Neural cell (in vitro differentiated cells): ENCODE measurements around the gene NHSL2. TPM values are rescaled to one million over a fixed set of nuclear protein-coding genes. Genes with fewer than 3 reads are reported as not detected.

Source experiments
- H2AFZ ChIP-seq: fragments of 200-600, 300-800 bp; sonication (generic), shearing (Covaris generic); 2 replicates; pipeline ENCODE4 v1.6.0; 2014; ENCODE audit warnings: low read depth, mild to moderate bottlenecking, antibody characterized with exemption, low read length, moderate library complexity
- H3F3A ChIP-seq: fragments of 200-600 bp; shearing (Covaris generic); 2 replicates; pipeline ENCODE4 v1.6.1; 2016; ENCODE audit warnings: mild to moderate bottlenecking, moderate library complexity, mixed read lengths, antibody characterized with exemption, low read length; ENCODE audit not compliant: insufficient read depth, poor library complexity, severe bottlenecking
- H3K27ac ChIP-seq: fragments of 200-600, 300-800 bp; sonication (generic), shearing (Covaris generic); 2 replicates; pipeline ENCODE4 v1.5.1; 2014; ENCODE audit warnings: mild to moderate bottlenecking, low read length, moderate library complexity
- H3K27me3 ChIP-seq: fragments of 300-800, 200-600 bp; sonication (generic), shearing (Covaris generic); 2 replicates; pipeline ENCODE4 v1.6.0; 2014; ENCODE audit warnings: mild to moderate bottlenecking, low read depth, low read length, moderate library complexity; ENCODE audit not compliant: insufficient read depth
- H3K36me3 ChIP-seq: fragments of 300-800, 200-600 bp; sonication (generic), shearing (Covaris generic); 2 replicates; pipeline ENCODE4 v1.5.1; 2014; ENCODE audit warnings: mild to moderate bottlenecking, antibody characterized with exemption, low read length, moderate library complexity; ENCODE audit not compliant: insufficient read depth
- H3K4me2 ChIP-seq: fragments of 300-800, 200-600 bp; sonication (generic), shearing (Covaris generic); 2 replicates; pipeline ENCODE4 v1.6.0; 2014; ENCODE audit warnings: mild to moderate bottlenecking, low read length
- H3K4me3 ChIP-seq: fragments of 300-800, 200-600 bp; sonication (generic), shearing (Covaris generic); 2 replicates; pipeline ENCODE4 v1.5.1; 2014; ENCODE audit warnings: mild to moderate bottlenecking, low read length, moderate library complexity
- H3K79me2 ChIP-seq: fragments of 200-600 bp; shearing (Covaris generic); replicated peaks from 2 replicates; pipeline ENCODE4 v1.6.0; 2014; ENCODE audit warnings: mild to moderate bottlenecking, low read length, moderate library complexity; ENCODE audit not compliant: insufficient read depth
- H3K9ac ChIP-seq: fragments of 300-800, 200-600 bp; sonication (generic), shearing (Covaris generic); 2 replicates; pipeline ENCODE4 v1.6.1; 2016; ENCODE audit warnings: mild to moderate bottlenecking, low read length, mixed read lengths
- H3K9me2 ChIP-seq: fragments of 200-600 bp; shearing (Covaris generic); 2 replicates; pipeline ENCODE4 v1.6.1; 2016; ENCODE audit warnings: mild to moderate bottlenecking, low read length, mixed read lengths; ENCODE audit not compliant: insufficient read depth
- H3K9me3 ChIP-seq: fragments of 200-600, 300-800 bp; sonication (generic), shearing (Covaris generic); 2 replicates; pipeline ENCODE4 v1.6.1; 2016; ENCODE audit warnings: mild to moderate bottlenecking, mixed run types, low read length, moderate library complexity, mixed read lengths
- H4K20me1 ChIP-seq: fragments of 200-600 bp; shearing (Covaris generic); 2 replicates; pipeline ENCODE4 v1.6.1; 2016; ENCODE audit warnings: mild to moderate bottlenecking, mixed run types; ENCODE audit not compliant: insufficient read depth
- EP300 ChIP-seq: fragments of 450-650 bp; conservative IDR thresholded peaks from 2 replicates; pipeline ENCODE4 v1.6.1; 2014; ENCODE audit warnings: antibody characterized with exemption, mild to moderate bottlenecking, moderate library complexity; ENCODE audit not compliant: poor library complexity, severe bottlenecking
- EZH2 ChIP-seq: fragments of 200-600, 300-800 bp; shearing (Covaris generic), sonication (generic); IDR thresholded peaks from 2 replicates; pipeline ENCODE4 v1.6.1; 2014; ENCODE audit warnings: antibody characterized with exemption, low read length, borderline replicate concordance, mild to moderate bottlenecking; ENCODE audit not compliant: insufficient read depth, poor library complexity, severe bottlenecking
- MXI1 ChIP-seq: fragments of 450-650 bp; conservative IDR thresholded peaks from 2 replicates; pipeline ENCODE4 v1.6.1; 2014; ENCODE audit warnings: antibody characterized with exemption, mild to moderate bottlenecking; ENCODE audit not compliant: poor library complexity, severe bottlenecking
- POLR2AphosphoS5 ChIP-seq: IDR thresholded peaks from 2 replicates; pipeline ENCODE4 v1.6.1; 2012
- RAD21 ChIP-seq: fragments of 450-650 bp; conservative IDR thresholded peaks from 2 replicates; pipeline ENCODE4 v1.6.1; 2014; ENCODE audit warnings: antibody characterized with exemption, mild to moderate bottlenecking, moderate library complexity
- SMC3 ChIP-seq: fragments of 450-650 bp; conservative IDR thresholded peaks from 2 replicates; pipeline ENCODE4 v1.6.1; 2014; ENCODE audit warnings: antibody characterized with exemption, mild to moderate bottlenecking, moderate library complexity; ENCODE audit not compliant: poor library complexity
- TAF1 ChIP-seq: IDR thresholded peaks from 2 replicates; pipeline ENCODE4 v1.6.1; 2012; ENCODE audit warnings: low read depth
- polyA plus RNA-seq: library from polyadenylated mRNA; depleted of rRNA; stranded (reverse); fragments of >200 nt; gene quantifications from 2 replicates; pipeline ENCODE4 v1.2.3, GENCODE V29; 2014
- TF ChIP-seq, protein P1 (sequence below): fragments of 450-650 bp; IDR thresholded peaks from 2 replicates; pipeline ENCODE4 v1.5.1; 2014; ENCODE audit warnings: antibody characterized with exemption, mild to moderate bottlenecking, moderate library complexity; ENCODE audit not compliant: poor library complexity, severe bottlenecking
- TF ChIP-seq, protein P2 (sequence below): IDR thresholded peaks from 2 replicates; pipeline ENCODE4 v1.6.1; 2012; ENCODE audit warnings: borderline replicate concordance

NHSL2 gene
- polyA plus RNA-seq, 1 donor from 2014 or later, result 0.87 TPM

DNA sequence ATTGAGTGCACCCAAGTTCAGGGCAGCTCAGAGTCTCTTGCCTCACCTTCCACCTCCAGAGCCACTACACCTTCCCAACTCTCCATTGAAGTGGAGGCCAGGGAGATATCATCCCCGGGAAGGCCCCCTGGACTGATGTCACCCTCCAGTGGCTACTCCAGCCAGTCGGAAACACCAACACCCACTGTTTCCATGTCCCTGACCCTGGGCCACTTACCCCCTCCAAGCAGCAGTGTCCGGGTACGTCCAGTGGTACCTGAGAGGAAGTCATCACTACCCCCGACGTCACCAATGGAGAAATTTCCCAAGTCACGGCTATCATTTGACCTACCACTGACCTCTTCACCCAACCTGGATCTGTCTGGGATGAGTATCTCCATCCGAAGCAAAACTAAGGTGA lies 228.9 kb downstream of the NHSL2 start:
- H3K27me3 ChIP-seq, result no peaks in the 10 kb centered on the region
- no peak overlapping the region for H3K4me2 ChIP-seq
- H3K27ac ChIP-seq, result no peak overlapping the region
- no peaks in the 10 kb centered on the region for H3K79me2 ChIP-seq
- TF ChIP-seq RAD21, result no peak
- no peaks in the 10 kb centered on the region for H3K36me3 ChIP-seq
- no peaks in the 10 kb centered on the region for H4K20me1 ChIP-seq
- no peaks in the 10 kb centered on the region for H3K9me3 ChIP-seq
- no peak overlapping the region for H3K4me3 ChIP-seq
- no peak overlapping the region for H3K9ac ChIP-seq
- no peak overlapping the region for H2AFZ ChIP-seq
- H3K9me2 ChIP-seq, result no peaks in the 10 kb centered on the region
- H3F3A ChIP-seq, result no peaks in the 10 kb centered on the region

DNA sequence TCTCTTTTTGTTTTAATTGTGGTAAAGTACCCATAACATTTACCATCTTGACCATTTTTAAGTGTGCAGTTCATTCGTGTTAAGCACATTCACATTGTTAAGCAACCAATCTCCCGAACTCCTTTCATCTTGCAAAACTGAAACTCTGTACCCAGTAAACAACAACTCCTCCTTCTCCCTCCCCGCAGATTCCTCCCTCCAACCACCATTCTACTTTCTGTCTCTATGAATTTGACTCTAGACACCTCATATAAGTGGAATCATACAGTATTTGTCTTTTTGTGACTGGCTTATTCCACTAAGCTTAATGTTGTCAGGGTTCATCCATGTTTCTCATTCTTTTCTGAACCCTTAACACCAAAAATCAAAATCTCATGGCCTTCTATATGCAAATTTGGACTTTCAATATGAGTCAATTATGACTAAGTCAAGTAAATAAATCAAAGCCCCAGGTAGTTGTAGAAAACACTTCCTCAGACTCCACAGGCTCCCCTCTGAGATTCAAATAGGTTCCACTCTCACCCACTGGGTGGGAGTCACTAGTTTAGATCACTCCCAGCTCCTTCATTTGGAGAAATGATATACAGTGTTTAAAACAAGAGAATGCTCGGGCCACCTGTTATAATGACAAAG lies 230.8 kb downstream of the NHSL2 start:
- Histone ChIP-seq H3K9ac (peak overlapping the region; percentile 54), H3K36me3 (no peaks in the 10 kb centered on the region), H2AFZ (no peak overlapping the region), H3K79me2 (no peaks in the 10 kb centered on the region), H3K27ac (peak overlapping the region; percentile 90), H3K9me2 (no peaks in the 10 kb centered on the region), H4K20me1 (no peaks in the 10 kb centered on the region), H3K9me3 (no peaks in the 10 kb centered on the region), H3F3A (no peaks in the 10 kb centered on the region), H3K27me3 (no peaks in the 10 kb centered on the region), H3K4me2 (peak overlapping the region; percentile 39), H3K4me3 (peak overlapping the region; percentile 50)
- TF ChIP-seq EZH2 (no peak), TAF1 (no peak), POLR2AphosphoS5 (no peak), SMC3 (no peak), MXI1 (no peak), EP300 (no peak), RAD21 (no peak)
- TF ChIP-seq, protein P1, sequence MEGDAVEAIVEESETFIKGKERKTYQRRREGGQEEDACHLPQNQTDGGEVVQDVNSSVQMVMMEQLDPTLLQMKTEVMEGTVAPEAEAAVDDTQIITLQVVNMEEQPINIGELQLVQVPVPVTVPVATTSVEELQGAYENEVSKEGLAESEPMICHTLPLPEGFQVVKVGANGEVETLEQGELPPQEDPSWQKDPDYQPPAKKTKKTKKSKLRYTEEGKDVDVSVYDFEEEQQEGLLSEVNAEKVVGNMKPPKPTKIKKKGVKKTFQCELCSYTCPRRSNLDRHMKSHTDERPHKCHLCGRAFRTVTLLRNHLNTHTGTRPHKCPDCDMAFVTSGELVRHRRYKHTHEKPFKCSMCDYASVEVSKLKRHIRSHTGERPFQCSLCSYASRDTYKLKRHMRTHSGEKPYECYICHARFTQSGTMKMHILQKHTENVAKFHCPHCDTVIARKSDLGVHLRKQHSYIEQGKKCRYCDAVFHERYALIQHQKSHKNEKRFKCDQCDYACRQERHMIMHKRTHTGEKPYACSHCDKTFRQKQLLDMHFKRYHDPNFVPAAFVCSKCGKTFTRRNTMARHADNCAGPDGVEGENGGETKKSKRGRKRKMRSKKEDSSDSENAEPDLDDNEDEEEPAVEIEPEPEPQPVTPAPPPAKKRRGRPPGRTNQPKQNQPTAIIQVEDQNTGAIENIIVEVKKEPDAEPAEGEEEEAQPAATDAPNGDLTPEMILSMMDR, result no peak
- TF ChIP-seq, protein P2, sequence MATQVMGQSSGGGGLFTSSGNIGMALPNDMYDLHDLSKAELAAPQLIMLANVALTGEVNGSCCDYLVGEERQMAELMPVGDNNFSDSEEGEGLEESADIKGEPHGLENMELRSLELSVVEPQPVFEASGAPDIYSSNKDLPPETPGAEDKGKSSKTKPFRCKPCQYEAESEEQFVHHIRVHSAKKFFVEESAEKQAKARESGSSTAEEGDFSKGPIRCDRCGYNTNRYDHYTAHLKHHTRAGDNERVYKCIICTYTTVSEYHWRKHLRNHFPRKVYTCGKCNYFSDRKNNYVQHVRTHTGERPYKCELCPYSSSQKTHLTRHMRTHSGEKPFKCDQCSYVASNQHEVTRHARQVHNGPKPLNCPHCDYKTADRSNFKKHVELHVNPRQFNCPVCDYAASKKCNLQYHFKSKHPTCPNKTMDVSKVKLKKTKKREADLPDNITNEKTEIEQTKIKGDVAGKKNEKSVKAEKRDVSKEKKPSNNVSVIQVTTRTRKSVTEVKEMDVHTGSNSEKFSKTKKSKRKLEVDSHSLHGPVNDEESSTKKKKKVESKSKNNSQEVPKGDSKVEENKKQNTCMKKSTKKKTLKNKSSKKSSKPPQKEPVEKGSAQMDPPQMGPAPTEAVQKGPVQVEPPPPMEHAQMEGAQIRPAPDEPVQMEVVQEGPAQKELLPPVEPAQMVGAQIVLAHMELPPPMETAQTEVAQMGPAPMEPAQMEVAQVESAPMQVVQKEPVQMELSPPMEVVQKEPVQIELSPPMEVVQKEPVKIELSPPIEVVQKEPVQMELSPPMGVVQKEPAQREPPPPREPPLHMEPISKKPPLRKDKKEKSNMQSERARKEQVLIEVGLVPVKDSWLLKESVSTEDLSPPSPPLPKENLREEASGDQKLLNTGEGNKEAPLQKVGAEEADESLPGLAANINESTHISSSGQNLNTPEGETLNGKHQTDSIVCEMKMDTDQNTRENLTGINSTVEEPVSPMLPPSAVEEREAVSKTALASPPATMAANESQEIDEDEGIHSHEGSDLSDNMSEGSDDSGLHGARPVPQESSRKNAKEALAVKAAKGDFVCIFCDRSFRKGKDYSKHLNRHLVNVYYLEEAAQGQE, result no peak
